HG03457 (cell line): ENCODE data around the gene ATL1.
"Not testable (repeated sequence)": the region's sequence is repeated elsewhere in the genome, so short reads cannot be mapped to it uniquely, and the experiment has no call there.

Experiments
- ATAC-seq: cut with Tn5 transposase; IDR thresholded peaks from one replicate; pipeline ENCODE4 v1.9.1; 2021; ENCODE audit warnings: moderate number of reproducible peaks; ENCODE audit not compliant: unreplicated experiment

Gene ATL1

DNA sequence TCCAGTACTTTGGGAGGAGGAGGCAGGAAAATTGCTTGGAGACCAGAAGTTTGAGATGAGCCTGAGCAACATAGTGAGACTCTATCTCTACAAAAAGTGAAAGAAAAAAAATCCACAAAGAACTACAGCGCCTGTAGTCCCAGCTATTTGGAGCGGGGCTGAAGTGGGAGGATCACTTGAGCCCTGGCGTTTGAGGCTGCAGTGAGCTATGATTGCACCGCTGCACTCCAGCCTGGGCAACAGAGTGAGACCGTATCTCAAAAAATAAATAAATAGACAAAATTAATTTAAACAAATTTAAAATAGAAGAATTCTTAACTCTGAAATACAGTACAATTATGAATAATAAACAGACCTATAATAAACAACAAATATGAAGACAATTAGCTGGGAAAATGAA lies 40.9 kb downstream of the ATL1 start:
- ATAC-seq, result no peak

DNA sequence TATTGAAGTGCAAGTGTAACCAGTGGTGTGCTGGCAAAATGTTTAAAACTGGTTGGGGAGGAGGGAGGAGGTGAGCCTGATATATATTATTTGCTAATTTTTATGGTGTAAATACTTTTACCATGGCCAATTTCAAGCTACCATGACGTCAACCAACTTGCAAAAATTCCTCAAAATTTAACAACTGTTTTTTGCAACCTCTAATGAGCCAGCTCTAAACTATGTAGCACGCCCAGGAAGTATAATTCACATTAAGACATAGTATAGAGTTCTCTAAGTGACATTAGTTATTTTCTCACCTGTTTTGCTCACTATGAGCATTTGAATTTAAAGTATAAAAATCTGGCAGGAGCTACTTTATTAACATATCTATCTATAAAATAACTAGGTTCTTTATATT lies 41.4 kb downstream of the ATL1 start:
- no peak for ATAC-seq

DNA sequence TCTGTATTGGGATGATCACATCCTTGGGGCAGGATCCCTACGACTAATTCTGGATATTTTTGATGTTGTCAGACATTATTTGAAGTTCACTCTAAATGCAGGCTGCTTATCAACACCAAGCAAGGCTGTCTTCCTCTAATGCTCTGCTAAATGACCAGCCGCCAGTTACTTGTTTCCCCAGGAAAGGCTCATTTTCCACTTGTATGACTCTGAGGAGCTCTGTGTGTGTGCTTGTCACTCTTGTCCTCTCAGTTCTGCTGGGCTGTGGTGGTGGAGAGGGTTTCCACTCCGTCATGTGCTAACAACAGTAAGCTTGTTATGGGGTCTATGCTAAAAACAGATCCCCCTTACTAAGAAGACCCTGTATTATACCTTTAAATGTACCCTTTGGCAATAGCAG lies 42.1 kb downstream of the ATL1 start:
- ATAC-seq, result no peak

DNA sequence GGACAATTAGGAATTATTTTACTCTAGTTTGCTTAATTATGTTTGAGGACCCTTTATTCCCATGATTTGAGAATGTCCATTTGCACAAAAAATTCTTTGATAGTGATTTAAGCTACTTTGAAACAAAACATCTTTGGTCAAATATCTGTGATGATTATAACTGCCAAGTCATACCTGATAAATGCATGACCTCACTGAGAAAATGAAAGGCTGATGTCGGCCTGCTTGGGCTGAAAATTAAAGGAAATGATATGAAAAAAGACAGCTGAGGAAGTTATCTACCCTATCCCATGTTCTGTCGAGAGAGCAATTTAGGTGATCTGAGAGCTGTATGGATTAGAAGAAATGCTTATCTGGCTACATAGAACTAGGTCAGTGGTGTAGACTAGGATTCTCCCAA lies 43.6 kb downstream of the ATL1 start:
- no peak for ATAC-seq

DNA sequence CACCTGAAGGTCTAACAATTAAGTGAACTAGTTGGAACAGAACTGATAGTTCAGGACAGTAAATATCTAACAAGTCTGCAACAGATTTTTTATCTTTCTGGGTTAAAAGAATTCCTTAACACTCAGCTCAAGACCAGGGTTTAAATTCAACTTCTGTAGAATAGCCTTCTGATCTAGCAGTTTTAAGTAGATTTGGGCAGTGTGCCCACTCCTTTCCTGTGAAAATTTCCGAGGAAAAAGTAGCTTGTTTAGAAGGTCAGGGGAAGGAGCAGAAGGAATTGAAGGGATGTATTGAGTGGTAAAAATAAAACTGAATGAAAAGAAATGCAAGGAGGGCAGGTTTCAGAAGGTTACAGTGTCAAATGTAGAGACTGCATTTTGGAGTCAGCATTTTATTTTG lies 45.8 kb downstream of the ATL1 start:
- no peak for ATAC-seq

DNA sequence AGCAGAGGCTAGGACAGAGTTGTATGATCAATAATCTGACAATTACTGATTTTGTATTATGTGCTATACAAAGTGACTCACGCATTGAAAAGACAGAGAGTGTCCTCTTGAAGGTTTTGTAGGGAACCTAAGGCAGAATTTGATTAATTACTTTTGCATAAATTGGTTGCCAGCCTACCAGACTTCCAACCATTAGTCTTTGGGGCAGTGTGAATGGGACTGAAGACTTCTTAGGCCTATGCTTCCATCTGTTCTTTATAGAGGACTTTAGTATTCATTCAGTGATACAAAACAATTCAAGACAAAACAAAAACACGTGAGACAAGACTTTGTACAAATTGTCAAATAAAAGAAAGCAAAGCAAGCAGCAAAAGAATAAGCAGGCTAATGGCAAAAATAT lies 46.5 kb downstream of the ATL1 start:
- ATAC-seq, result no peak

DNA sequence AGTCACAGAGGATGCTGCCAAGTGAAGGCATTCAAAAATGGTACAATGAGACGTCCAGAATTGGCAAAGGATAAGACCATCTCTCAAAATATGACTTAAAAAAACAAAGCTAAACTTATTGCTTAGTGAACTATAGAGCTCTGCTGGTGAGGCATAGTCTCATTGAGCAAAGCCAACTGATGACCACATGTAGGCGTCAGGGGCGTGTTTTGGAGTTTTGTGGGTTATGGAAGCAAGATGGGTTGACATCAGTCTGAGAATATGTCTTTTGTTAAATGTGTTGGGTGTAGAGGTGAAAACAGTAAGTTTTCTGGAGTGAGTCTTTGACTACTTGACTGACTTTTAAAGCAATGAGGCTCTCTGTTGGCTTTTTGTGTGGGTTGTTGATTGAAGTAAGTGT lies 47.2 kb downstream of the ATL1 start:
- no peak for ATAC-seq

DNA sequence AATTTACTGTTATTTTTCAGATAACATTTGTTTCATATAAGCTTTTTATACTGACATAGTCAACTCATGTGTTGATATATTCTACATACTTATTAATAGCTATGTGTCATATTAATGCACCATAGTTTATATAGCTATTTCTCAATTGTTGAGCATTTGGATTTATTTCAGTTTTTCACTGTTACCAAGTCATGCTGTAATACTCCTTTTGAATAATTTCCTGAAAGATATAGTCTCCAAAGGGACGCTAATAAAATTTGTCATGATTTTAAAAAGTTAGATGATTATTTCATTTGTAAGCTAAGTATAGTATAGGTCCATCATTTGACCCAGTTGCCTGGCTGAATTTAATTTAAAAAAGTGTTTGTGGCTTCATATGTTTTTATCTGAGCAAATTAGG lies 47.8 kb downstream of the ATL1 start:
- ATAC-seq, result no peak

DNA sequence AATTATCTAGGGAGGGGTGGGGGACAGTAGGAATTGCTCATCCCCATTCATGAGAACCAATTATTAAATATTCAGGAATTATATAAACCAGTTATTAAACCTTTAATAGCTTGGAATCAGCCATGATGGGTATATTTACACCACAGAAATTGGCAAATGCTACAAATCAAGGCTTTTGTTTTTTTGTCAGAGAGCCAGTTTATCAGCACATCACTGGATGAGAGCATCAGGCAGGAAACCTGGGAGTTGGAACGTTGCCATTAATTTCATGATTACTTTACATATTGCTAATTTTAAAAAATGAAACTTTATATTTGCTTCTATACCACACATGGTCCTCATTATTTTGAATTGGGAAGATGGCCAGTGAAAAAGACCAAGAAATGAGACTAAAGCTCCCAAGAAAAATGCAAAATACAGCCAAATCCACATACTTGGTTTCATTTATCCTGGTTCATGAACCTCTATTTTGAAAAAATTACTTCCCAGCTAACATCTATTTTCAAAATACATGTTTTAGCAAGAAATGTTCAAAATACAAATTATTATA lies 48.4 kb downstream of the ATL1 start:
- no peak for ATAC-seq

DNA sequence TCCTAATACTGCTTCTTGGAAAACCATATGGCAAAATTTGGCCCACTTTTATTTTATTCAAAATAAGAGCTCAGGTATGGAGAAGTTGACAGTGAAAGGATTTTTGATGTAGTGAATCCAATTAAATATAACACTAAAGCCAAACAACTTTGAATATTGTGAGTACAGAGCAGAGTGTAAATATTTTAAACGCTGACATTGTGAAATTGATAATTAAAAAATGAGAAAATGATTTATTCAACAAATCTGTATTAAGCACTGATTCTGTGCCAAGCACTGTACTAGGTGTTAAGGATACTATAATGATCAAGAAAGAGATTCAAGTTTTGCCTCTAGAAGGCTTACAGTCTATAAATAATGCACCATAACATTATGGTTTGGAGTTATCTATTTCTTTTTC lies 50.5 kb downstream of the ATL1 start:
- ATAC-seq, result no peak

DNA sequence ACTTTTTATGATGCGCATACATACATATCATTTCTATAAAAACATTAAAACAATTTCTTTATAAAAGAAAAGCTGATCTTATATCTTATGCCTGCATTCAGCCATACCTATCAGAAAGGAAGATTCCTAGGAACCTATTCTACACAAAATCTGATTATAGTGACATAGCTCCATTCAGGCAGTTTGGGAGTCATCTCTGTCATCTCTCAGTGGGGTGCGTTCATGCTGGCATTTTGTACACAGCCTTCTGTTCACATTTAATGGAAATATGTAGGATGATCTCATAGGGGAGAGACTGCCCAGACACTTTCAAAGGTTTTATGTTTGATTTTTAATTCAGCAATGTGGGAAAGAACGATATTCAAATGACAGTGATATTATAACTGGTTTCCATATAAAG lies 52.9 kb downstream of the ATL1 start:
- no peak for ATAC-seq

DNA sequence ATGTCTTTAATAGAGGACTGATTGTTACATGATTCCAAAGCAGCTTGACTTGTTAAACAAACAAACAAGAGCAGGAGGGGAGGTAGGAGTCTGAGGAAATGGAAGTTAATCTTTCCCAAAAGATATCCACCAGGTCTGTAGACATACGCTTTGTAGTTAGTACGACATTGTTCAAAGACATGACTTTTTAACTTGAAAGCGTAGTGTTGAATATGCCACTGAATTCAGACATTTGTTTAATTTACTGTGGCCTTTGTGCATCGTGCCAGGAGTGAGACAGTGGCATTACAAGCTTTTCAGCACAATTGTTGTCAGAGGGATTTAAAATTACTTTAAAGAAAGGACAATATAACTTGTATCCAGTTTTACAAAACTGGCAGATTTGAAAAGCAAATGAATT lies 55.1 kb downstream of the ATL1 start:
- no peak for ATAC-seq

DNA sequence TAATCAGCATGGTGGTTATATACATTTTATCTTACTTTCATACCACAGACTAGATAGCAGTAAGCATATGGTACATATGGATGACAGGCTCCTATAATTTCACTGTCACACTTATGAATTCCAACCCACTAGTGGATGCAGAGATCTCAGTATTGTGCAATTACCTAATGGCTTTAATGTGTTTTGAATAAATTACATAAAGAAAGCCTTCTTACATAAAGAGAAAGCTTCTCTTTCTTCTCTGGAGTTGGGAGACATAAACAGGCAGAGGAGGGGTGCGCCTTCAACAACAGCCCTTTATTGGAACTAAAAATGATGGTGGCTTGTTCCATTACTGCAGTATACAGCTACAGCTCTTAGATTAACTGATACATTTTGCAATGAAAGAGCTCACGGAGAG lies 55.6 kb downstream of the ATL1 start:
- no peak for ATAC-seq

DNA sequence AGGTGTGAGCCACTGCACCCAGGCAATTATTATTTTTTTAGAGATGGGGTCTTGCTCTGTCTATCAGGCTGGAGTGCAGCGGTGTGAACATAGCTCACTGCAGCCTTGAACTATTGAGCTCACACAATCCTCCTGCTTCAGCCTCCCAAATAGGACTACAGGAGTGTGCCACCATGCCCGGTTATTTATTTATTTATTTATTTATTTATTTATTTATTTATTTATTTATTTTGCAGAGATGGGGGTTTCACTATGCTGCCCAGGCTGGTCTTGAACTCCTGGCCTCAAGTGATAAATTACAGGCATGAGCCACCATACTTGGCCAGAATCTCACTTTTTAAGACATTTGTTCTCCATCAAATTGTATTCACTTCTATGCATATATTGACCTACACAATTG lies 56.3 kb downstream of the ATL1 start:
- no peak for ATAC-seq

DNA sequence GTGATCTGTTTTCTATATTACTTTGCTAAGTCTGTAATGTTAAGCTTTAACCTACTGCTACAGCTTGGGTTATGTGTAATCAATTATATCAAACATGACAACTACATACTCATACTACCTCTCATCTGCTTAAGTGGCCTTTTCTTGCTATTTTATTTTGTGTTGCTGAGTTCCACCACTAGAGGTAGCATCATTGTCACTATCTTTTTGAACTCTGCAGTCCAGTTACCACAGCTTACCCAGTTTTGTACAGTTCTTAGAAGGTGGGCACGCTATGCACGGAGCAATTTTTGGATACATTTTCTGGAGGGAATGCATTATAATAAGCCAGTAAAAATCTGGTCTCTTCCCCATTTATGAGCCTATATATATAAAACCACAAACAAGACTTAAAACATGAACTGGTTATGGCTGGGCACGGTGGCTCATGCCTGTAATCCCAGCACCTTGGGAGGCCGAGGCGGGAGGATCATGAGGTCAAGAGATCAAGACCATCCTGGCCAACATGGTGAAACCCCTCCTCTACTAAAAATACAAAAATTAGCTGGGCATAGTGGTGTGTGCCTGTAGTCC lies 59.7 kb downstream of the ATL1 start:
- no peak for ATAC-seq

DNA sequence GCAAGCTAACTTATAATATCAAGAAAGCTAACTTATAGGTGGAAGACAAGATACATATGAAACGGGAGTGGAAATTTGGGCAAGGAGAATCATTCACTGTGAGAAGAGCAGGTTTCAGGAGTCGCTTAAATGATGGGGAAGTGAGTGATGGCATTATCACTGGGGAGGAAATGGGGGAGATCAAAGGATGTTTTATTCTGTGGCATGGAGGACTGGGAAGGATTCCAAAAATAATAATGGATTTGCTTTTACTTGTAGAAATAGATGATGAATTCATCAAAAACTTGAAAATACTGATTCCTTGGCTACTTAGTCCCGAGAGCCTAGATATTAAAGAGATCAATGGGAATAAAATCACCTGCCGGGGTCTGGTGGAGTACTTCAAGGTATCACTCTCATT lies 60.4 kb downstream of the ATL1 start:
- no peak for ATAC-seq

DNA sequence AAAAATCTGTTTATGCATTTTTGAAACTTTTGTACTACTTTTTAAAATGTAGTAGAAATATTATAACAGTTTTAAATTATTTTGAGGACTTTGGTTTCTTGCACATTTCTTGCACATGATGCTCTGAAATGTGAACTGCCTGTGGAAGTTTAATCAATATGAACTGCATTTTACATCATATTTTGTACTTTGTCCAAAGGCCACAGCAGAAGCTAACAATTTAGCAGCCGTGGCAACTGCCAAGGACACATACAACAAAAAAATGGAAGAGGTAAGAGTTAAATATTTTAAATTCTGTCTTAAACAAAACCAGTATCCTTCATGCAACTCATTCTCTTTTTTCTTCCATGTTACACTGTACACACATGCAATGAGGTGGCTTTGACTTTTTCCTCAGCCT lies 63.0 kb downstream of the ATL1 start:
- ATAC-seq, result no peak

DNA sequence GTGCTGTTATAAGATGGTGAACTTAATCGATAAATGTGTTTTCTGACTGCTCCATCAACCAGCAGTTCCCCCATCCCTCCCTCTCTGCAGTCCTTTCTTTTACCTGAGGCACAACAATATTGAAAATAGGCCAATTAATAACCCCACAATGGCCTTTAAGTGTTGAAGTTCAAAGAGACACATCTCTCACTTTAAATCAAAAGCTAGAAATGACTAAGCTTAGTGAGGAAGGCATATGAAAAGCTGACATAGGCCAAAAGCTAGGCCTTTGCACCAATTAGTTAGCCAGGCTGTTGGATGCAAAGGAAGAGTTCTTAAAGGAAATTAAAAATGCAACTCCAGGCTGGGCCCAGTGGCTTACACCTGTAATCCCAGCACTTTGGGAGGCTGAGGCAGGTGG lies 64.5 kb downstream of the ATL1 start:
- ATAC-seq, result no peak

DNA sequence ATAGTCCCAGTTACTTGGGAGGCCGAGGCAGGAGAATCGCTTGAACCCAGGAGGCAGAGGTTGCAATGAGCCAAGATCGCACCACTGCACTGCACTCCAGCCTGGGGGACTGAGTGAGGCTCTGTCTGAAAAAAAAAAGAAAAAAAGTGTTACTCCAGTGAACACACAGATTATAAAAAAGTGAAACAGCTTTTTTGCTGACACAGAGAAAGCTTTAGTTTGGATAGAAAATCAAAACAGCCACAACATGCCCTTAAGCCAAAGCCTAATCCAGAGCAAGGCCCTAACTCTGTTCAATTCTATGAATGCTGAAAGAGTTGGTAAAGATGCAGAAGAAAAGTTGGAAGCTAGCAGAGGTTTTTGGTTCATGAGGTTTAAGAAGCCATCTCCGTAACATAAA lies 65.0 kb downstream of the ATL1 start:
- ATAC-seq, result not testable (repeated sequence)

DNA sequence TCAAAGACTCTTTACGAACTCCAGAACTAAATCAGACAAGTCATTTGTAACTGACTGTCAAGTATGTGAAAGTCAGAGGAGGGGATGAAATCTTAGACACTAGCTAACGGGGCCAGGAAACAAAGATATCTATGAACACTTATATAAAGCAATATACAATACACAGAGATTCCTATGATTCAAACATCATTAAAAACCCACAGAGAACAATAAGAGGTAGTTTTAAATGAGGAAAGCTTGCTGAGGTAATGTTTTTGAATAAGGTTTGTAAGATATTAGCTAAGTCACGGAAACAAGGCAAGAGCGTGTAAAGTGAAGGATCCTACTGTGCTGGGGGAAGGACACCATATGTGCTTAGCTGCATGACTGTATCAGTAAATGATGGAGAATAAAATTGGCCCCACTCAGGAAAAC lies 71.5 kb downstream of the ATL1 start:
- ATAC-seq, result no peak

DNA sequence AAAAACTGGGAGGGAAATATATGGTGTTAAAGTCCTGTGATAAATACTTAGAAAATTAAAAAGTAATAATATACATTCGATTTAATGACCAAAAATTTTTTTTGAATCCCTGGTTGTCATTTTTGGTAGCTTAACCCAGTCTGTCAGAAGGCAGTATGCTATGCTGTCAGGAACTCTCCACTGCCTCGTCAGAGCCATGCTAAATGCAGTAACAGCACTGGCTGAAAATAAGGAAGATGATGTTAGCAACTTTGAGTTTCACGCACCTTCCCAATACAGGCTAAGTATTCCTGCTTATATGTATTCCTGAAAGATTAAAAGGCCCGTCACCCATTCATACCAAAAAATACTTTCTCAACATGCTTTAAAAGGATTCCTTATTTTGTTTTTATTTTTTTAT lies 74.0 kb downstream of the ATL1 start:
- no peak for ATAC-seq

DNA sequence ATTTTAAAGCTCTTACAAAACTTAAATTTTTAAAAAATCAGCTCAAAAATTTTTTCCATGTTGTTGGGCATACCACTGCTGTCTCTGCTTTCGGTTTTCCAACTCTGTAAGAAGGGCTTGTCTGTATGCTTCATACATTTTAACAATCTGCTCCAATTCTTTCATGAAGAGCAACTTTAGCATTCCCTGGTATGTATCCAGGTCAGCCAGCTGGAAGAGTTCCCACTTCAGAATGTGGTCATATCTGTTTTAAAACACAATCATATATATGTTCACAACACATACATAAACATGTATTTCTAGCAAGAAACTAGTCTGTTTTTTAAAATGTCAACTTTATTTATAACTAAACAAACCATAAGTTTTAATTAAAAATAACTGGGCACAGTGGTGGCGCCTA lies 75.2 kb downstream of the ATL1 start:
- ATAC-seq, result no peak

DNA sequence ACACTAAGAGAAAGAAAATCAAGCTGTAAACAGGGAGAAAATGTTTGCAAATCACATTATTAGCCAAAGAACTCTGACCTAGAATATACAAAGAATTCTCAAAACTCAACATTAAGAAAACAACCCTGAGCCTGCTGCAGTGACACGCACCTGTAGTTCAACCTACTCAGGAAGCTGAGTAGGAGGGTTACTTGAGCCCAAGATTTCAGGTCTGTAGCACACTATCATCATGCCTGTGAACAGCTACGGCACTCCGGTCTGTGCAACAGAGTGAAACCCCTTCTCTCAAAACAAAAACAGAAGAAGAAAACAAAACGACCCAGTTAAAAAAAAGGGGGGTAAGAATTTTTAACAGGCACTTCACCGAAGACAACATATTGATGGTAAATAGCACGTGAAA lies 87.3 kb downstream of the ATL1 start:
- no peak for ATAC-seq

DNA sequence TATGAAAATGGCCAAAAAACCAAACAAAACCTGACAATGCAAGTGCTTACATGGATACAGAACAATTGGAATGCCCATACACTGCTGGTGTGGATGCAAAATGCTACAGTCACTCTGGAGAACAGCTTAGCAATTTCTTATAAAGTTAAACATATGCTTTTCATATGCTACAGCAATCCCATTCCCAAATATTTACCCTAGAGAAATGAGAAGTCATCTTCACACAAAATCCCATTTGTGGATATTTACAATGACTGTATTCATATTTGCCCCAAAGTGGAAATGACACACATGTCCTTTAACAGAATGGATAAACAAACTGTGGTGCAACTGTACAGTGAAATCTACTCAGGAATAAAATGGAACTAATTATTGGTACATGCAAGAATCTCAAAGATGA lies 87.8 kb downstream of the ATL1 start:
- ATAC-seq, result no peak
